Ureter (tissue), 1 donor: ENCODE data around the gene TOB2. TPM values are rescaled to one million over a fixed set of nuclear protein-coding genes. Genes with fewer than 3 reads are reported as not detected.
"Not testable (repeated sequence)": the region's sequence is repeated elsewhere in the genome, so short reads cannot be mapped to it uniquely, and the experiment has no call there.

Experiments used
- DNase-seq: peaks from one replicate; pipeline ENCODE4 v3.0.0-alpha.2; 2020; ENCODE audit warnings: low spot score
- total RNA-seq: library from RNA; stranded (reverse); gene quantifications from one replicate; pipeline ENCODE4 v1.2.4, GENCODE V29; 2023
- donor health status: DM: yes; HTN: yes; CAD: no.

Gene TOB2
- total RNA-seq, 1 donor from 2014 or later = 49.9 TPM

DNA sequence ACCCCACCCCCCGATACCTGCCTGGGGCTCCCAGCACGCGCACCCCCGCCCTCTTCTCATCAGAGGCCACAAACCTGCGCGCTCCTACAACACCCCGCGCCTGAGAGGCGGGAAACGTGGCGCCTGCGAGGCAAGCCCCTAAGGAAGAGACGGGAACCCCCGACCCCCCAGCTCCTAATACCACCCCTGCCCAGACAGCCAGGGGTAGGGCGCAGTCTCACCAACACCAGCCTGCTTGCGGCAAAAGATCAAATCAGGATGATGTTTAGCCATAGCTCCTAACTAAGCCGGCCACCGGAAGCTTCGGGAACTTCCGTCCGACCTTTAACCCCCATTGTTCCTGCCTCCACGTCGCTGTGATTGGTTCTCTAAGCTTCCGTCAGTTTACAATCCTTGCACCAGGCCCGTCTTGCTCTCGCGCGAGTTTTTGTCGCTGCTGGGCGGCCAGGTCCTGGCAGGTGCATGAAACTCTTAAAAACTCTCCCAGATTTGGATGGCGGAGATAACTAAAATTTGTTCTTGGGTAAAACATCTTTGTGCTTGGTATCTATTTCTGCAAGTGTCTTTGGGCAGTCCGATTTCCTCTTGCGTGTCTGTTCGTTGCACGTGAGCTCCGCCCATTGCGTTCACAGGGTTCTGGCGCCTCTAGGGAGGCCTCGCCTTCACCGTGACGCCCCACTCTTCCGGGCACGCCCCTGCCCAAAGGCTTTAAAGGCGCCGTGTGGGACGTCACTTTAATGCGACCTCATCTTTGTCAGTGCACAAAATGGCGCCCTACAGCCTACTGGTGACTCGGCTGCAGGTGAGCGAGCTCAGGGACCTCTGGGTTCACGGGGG lies 22.0 kb upstream of the TOB2 start, which contains the start of the genes ACO2 and PHF5A:
Gene ACO2, plus strand, starts transcription at position 737 of the 837 bp plus-strand sequence. Its CDS starts 30 bp downstream, at position 767.
Gene PHF5A, minus strand, starts transcription at position 312 of the 837 bp plus-strand sequence. Its CDS starts 39 bp downstream, at position 273.
- peak; percentile 98 for DNase-seq

- no peak for DNase-seq
Measured at GRCh38 chr22:41461901-41462300, 15.3 kb upstream of the TOB2 start.

GRCh38 chr22:41460071-41460470 lies 13.5 kb upstream of the TOB2 start:
- DNase-seq = not testable (repeated sequence)

DNA sequence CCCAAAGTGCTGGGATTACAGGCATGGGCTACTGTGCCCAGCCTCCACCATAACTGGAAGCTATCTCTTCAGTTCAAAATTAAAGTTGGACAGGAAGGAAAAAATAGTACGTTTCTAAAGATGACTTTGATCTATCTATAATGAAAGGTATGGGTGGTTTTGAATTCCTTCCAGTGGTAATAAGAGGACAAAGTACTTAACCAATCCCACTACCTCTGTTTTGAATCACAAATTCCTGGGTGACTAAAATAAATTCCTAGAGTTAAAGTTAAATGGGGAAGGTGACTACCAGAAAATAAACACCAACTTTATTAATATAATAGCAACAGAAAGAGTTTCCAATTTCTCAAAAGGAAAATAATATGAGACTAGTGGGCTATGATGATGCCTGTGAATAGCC lies 12.8 kb upstream of the TOB2 start:
- DNase-seq = no peak

GRCh38 chr22:41458161-41458728 lies 11.6 kb upstream of the TOB2 start:
- DNase-seq = no peak

- DNase-seq = peak; percentile 96
Measured at GRCh38 chr22:41448189-41448808, 1.7 kb upstream of the TOB2 start.

- peak; percentile 75 for DNase-seq
Measured at GRCh38 chr22:41447435-41448188, 1.0 kb upstream of the TOB2 start.

DNA sequence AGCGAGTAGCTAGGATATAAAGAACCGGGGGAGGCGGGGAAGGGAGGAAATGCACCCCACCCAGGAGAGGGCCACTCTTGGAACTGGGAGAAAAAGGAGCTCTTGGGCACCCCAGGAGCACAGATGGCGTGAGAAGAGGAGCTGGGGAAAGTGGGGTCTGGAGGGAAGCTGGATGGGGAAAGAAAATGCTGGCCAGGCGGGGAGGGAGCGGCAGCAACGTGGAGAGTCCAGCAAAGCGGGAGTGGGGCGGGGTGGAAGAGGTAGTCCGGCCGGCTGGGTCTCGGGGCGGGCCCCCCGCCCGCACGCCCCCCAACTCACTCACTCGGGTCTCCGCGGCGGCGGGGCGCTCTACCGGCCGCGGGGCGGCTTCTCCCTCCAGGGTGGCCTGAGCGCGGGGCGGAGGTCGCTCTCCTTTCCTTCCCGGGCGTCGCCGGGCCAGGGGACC lies 522 bp downstream of the TOB2 start:
- DNase-seq = peak; percentile 61

DNA sequence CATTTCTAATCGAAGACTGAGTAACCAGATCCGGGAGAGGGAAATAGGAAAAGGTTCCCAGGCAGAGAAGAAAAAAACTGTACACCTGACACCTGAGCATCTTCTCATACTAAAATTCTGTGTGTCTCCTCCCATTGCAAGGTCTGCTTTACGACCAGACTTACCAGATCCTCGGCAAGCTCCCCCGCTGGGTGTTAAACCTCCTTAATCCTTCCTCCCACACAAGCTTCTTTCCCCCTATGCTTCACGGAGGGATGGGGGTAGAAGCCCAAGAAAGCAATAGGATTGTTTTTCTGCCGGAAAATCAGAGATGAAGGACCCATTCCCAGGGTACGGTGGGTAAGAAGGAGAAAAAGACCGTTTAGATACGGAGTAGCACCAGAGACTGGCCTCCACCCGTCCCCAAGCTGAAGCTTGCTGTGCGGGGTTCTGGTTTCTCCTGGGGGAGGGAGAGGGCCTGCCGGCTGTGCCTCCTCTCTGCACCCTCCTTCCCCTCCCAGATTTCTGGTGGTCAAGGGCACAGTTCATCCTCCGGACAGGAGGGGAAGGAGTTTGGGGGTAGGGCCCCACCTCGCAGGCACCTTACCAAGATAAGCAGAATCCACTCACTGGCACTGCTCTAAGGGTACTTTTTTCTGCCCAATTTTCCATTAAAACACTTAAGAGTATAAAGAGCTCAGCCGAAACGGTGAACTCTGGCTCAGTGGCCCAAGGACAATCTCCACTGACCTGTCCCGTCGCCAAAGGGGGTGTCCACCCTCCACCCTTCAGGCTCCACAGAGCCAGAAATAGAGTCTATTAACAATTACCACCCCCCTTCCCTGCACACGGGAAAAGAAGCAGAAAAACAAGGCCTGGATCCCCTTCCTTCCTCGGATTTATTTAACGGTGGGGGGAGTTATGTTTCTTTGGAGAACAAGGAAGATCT lies 1.2 kb downstream of the TOB2 start:
- peak; percentile 54 for DNase-seq

DNA sequence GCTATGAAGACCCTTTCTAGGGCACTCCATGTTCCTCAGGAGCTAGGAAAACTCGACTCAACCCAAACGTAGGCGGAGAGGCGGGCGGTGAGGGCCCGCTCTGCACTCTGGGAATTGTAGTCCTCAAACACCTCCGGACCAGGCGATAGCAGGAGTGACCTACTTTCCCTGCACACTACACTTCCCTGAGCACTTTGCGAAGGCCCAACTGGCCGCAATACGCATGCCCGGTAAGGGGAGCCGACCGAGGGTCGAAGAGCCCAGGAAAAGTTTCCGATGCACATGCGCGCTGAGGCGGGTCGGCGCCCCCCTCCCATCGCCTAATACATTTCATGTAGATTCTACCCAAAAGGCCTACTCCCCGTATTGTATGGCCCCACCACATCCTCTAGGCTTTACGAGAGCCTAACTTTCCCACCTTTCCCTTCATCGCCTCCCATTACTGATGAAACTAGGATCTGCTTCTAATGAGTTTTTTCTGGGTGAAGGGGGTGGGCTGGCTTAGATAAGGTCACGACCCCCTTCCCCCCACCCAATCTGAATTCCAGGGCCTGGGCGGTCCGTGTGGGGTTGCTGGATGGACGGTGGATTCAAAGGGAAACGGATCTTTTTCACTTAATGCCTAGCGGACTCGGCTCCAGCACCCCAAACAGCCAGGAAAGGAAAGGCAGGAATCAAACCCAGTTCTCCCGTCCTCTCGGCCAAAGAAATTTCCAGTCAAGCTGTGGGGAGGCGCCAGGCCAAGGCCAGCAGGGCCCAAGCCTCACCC lies 2.1 kb downstream of the TOB2 start:
- DNase-seq = peak; percentile 91

DNA sequence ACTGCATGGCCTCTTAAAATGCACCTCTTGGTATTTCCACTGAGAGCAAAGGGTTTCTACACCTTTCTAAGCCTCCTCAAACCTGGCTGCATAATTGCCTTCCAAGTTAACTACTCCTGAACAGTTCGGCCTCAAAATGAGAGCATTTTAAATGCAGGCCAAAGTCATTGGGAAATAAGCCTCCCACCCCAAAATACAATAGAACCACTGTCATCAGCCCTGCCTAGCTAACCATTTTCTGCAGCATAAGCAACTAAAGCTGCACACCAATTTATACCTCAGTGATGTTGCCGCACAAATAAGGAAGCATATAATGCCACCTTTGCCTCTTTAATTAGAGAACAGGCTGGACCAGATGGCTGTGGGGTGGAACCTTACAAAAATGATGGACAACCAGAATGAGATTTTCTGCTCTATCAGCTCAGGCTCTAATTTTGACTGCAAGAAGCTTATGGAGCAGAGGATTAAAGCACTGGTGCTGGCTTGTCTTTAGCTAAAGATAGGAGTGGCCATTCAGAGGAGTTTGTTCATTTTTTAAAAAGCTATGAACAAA lies 4.3 kb downstream of the TOB2 start:
- DNase-seq = no peak

GRCh38 chr22:41440511-41440910 lies 6.1 kb downstream of the TOB2 start:
- DNase-seq = not testable (repeated sequence)

DNA sequence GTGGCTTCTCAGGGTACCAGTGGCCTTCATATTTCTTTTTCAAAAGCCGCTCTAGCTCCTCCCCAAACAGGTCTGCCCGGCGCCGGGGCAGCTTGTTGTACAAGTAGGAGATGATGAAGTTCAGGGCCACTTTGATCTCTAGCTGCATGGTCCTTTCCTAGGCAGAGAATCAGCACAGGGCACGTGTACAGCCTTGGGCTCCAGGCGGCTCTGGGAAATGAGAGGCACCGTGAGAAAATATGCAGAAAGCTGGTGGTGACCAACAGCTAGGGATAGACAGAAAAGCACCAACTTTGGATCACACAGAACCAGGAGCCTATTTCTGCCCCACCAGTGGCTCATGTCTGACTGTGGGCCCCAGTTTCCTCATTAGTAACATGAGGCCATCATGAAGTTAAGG lies 9.4 kb downstream of the TOB2 start:
- no peak for DNase-seq

GRCh38 chr22:41436322-41437113 lies 10.1 kb downstream of the TOB2 start:
- DNase-seq = no peak

GRCh38 chr22:41435560-41435959 lies 11.0 kb downstream of the TOB2 start:
- no peak for DNase-seq

- not testable (repeated sequence) for DNase-seq
Measured at GRCh38 chr22:41434361-41435003, 12.1 kb downstream of the TOB2 start.

- not testable (repeated sequence) for DNase-seq
Measured at GRCh38 chr22:41433480-41433879, 13.1 kb downstream of the TOB2 start.

- no peak for DNase-seq
Measured at GRCh38 chr22:41431656-41432055, 14.9 kb downstream of the TOB2 start.
